GM12875 (cell line): Measurements from ENCODE around the gene REC8.
"Not testable (repeated sequence)": the region's sequence is repeated elsewhere in the genome, so short reads cannot be mapped to it uniquely, and the experiment has no call there.

Source experiments
- H3K4me3 ChIP-seq: one replicate; pipeline ENCODE4 v1.5.1; 2011; ENCODE audit warnings: low read depth, low read length, control low read depth
- CTCF ChIP-seq: IDR thresholded peaks from 2 replicates; pipeline ENCODE4 v1.5.1; 2011; ENCODE audit warnings: low read depth, mild to moderate bottlenecking, control low read depth, inconsistent platforms, low read length, moderate library complexity, borderline replicate concordance; ENCODE audit not compliant: insufficient read depth

Gene REC8

GRCh38 chr14:24197056-24197450 lies 25.2 kb downstream of the REC8 start:
- peak overlapping the region; percentile 70 for H3K4me3 ChIP-seq
- TF ChIP-seq CTCF = no peak

- no peak overlapping the region for H3K4me3 ChIP-seq
- TF ChIP-seq CTCF = no peak
Measured at GRCh38 chr14:24198814-24199524, 27.1 kb downstream of the REC8 start.

GRCh38 chr14:24202538-24202937 lies 30.7 kb downstream of the REC8 start:
- H3K4me3 ChIP-seq = not testable (repeated sequence)

GRCh38 chr14:24203249-24203886 lies 31.5 kb downstream of the REC8 start:
- H3K4me3 ChIP-seq = not testable (repeated sequence)

GRCh38 chr14:24204163-24205146 lies 32.6 kb downstream of the REC8 start:
- H3K4me3 ChIP-seq = no peak overlapping the region
- no peak for TF ChIP-seq CTCF

GRCh38 chr14:24206260-24207103 lies 34.6 kb downstream of the REC8 start:
- no peak overlapping the region for H3K4me3 ChIP-seq
- TF ChIP-seq CTCF = no peak

GRCh38 chr14:24207104-24207551 lies 35.2 kb downstream of the REC8 start:
- no peak for TF ChIP-seq CTCF
- H3K4me3 ChIP-seq = no peak overlapping the region
